H4 (cell line): ENCODE results near the gene ZNF37A. TPM values are rescaled to one million over a fixed set of nuclear protein-coding genes. Genes with fewer than 3 reads are reported as not detected.
"Not testable (repeated sequence)": the region's sequence is repeated elsewhere in the genome, so short reads cannot be mapped to it uniquely, and the experiment has no call there.

Experiments used
- DNase-seq: peaks from one replicate; pipeline ENCODE4 v3.0.0-alpha.2; 2015; ENCODE audit warnings: low spot score
- total RNA-seq: library from RNA; depleted of rRNA; stranded (reverse); fragments of >200 nt; shearing (Covaris generic); gene quantifications from 2 replicates; pipeline ENCODE4 v1.2.3, GENCODE V29; 2014; rRNA removed

The ZNF37A gene
- total RNA-seq = 0.25 and 0.97 TPM in 2 replicates

- peak; percentile 69 for DNase-seq
Measured at GRCh38 chr10:38094158-38094926, at the start of gene ZNF37A. TSS of gene ZNF37A (plus strand) at chr10:38094337. CDS start at chr10:38096618, 2,281 bp downstream.

GRCh38 chr10:38045129-38045528 is 49.0 kb upstream of the ZNF37A start:
- no peak for DNase-seq

GRCh38 chr10:38047666-38048065 is 46.5 kb upstream of the ZNF37A start:
- no peak for DNase-seq

- no peak for DNase-seq
Measured at GRCh38 chr10:38050212-38050611, 43.9 kb upstream of the ZNF37A start.

- no peak for DNase-seq
Measured at GRCh38 chr10:38054361-38054797, 39.8 kb upstream of the ZNF37A start.

GRCh38 chr10:38055274-38055894 is 38.8 kb upstream of the ZNF37A start:
- not testable (repeated sequence) for DNase-seq

- DNase-seq = peak; percentile 60
Measured at GRCh38 chr10:38069663-38070062, 24.5 kb upstream of the ZNF37A start.

GRCh38 chr10:38070501-38070900 is 23.6 kb upstream of the ZNF37A start:
- no peak for DNase-seq

- DNase-seq = no peak
Measured at GRCh38 chr10:38072552-38072951, 21.6 kb upstream of the ZNF37A start.

GRCh38 chr10:38076687-38077086 is 17.4 kb upstream of the ZNF37A start:
- no peak for DNase-seq

- DNase-seq = not testable (repeated sequence)
Measured at GRCh38 chr10:38093318-38093717, 819 bp upstream of the ZNF37A start.

GRCh38 chr10:38093816-38094157 is 350 bp upstream of the ZNF37A start:
- no peak for DNase-seq

GRCh38 chr10:38094927-38095574 is 914 bp downstream of the ZNF37A start:
- no peak for DNase-seq

GRCh38 chr10:38102880-38103279 is 8.7 kb downstream of the ZNF37A start:
- DNase-seq = no peak

- no peak for DNase-seq
Measured at GRCh38 chr10:38103756-38104155, 9.6 kb downstream of the ZNF37A start.

GRCh38 chr10:38112159-38112558 is 18.0 kb downstream of the ZNF37A start:
- DNase-seq = no peak

GRCh38 chr10:38118072-38118807 is 24.1 kb downstream of the ZNF37A start:
- no peak for DNase-seq

- no peak for DNase-seq
Measured at GRCh38 chr10:38119038-38119437, 24.9 kb downstream of the ZNF37A start.

- no peak for DNase-seq
Measured at GRCh38 chr10:38127812-38128211, 33.7 kb downstream of the ZNF37A start.

- no peak for DNase-seq
Measured at GRCh38 chr10:38143587-38143986, 49.5 kb downstream of the ZNF37A start.

- DNase-seq = no peak
Measured at GRCh38 chr10:38146579-38147333, 52.6 kb downstream of the ZNF37A start.
